ENCODE data around the gene PDE6B.

Gene PDE6B

DNA sequence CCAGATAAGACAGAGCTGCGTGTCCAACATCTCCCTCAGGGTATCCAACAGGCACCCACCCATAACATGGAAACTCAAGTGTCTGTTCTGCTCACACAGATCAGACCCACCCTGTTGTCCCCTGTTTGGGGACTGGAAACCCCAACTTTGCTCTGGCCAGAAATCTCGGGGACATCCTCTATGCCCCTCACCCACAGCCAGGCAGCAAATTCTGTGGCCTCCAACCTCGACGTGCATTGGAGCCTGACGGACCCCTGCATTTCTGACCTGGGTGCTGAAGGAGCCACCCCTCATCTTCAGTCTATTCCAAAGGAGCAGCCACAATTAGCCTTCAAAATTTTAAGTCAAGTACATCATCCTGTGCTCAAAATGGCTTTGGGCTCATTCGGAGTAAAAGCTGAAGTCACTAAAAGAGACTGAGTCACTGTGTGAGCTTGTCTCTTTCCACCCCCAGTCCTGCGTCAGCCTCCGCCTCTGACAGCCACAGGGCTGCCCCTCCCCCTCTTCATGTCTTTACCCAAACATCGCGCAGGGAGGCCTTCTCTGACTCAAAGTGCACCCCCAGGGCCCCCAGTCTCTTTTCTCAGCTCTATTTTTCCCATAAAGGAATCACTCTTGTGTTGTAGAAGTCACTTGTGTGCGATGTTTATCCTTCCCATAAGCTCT lies 24.4 kb upstream of the PDE6B start:
- peak in 1 of 2 donors; percentile 15 for DNase-seq (ENCODE audit: low read depth in 2 of 2, low spot score in 1 of 2)

DNA sequence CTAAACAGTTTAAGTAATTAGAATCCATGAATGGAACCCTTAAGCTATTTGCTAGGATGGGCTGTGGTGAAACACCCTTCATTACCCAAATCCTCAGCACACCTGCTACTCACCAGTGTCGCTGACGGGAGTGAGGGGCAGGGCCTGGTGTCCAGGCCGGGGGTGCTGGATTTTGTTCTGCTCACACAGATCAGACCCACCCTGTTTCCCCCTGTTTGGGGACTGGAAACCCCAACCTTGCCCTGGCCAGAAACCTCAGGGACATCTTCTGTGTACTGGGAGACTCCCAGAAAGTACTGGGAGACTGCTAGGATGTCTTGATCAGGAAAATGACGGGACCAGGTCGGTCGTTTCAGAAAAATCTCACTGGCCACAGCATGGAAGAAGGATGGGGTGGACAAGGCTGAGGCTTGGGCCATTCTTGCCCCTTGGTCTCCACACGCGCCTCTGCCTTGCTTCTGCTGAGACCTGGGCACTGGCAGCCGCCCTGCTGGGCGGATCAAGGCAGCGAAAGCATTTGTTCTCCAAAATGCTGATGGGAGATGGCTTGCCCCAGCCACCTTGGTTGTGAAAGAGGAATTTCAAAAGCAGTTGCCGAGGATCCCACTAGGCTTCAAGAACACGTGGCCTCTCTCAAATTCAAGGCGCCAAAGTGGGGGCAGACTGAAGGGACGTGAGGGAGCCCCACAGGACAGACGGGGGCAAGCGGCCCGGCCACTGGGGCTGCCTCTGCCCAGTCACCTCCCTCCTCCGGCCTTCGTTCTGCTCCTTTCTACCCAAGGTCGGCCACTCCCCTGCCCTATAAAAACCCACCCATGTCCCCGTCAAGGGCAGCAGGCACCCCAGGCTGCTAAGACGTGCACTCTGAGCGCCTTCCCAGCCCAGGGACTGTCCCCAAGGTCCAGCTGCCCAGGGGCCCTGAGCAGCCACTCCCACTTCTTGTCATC lies 23.5 kb upstream of the PDE6B start:
- DNase-seq (ENCODE audit: low read depth in 2 of 2, low spot score in 1 of 2): no peak

DNA sequence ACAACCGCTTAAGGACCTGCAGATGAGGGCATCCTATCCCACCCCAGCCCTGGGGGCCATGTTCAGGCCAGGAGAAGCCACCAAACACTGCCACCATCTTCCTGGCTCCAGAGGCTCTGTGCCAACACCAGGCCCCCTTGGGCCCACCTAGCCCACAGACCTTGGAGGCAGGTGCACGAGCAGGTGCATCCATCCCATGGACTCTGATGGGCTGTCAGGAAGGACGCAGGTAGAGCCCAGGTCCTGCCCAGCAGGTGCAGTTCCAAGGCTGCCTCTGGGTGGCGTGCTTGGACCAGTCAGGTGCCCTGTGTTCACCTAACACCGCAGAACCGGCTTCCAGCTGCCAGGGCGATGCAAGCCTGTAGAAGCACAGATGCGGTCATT lies 22.8 kb upstream of the PDE6B start:
- peak; percentile 24 to 25 for DNase-seq (ENCODE audit: low read depth in 2 of 2, low spot score in 1 of 2)

DNA sequence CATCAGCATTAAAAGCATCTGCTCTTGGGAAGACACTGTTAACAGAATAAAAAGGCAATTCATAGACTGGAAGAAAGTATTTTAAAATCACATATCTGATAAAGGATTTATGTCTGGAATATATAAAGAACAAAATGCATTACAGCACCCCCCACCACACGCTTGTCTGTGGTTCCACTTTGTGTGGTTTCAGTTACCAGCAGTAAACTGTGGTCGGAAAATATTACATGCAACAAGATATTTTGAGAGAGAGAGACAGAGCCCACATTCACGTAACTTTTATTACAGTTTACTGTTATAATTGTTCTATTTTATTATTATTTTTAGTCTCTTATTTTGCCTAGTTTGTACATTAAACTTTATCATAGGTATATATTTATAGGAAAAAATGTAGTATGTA lies 21.2 kb upstream of the PDE6B start:
- DNase-seq (ENCODE audit: low read depth in 2 of 2, low spot score in 1 of 2): no peak

DNA sequence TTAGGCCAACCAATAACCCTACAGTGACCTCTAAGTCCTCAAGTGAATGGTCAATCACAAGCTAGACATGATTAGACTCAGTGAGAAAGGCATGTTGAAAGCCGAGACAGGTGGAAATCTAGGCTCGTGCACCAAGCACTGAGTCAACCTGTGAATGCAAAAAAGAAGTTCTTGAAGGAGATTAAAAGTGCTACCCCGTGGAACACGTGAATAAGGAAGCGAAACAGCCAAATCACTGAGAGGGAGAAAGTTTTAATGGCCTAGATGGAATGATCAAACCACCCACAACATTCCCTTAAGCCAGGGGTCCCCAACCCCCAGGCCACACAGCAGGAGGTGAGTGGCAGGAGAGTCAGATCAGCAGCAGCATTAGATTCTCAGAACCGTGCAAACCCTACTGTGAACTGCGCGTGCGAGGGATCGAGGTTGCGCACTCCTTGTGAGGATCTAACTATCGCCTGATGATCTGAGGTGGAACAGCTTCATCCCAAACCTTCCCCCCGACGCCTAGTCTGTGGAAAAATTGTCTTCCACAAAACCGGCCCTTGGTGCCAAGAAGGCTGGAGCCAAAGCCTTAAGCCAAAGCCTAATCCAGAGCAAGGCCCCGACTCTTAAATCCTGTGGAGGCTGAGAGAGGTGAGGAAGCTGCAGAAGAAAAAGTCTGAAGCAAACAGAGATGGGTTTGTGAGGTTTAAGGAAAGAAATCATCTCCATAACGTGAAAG lies 19.5 kb upstream of the PDE6B start:
- DNase-seq (ENCODE audit: low read depth in 2 of 2, low spot score in 1 of 2): no peak

DNA sequence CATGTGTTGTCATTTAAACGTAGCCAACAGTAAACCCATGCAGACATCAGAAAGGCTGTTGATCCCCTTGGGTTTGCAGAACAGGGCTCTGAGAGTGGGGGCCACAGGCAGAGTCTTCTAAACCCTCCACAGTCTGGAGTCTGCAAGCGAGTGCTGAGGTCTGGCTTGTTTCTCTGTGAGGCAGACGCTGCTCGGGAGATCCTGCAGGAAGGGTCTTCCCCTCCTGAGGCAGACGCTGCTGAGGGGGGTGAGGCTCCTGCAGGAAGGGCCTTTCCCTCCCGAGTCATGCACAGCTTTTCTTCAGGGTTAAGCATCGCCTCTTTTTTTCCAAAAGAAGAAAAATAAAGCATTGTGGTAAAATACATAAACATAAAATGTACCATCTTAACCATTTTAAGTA lies 17.1 kb upstream of the PDE6B start:
- no peak for DNase-seq (ENCODE audit: low read depth in 2 of 2, low spot score in 1 of 2)

DNA sequence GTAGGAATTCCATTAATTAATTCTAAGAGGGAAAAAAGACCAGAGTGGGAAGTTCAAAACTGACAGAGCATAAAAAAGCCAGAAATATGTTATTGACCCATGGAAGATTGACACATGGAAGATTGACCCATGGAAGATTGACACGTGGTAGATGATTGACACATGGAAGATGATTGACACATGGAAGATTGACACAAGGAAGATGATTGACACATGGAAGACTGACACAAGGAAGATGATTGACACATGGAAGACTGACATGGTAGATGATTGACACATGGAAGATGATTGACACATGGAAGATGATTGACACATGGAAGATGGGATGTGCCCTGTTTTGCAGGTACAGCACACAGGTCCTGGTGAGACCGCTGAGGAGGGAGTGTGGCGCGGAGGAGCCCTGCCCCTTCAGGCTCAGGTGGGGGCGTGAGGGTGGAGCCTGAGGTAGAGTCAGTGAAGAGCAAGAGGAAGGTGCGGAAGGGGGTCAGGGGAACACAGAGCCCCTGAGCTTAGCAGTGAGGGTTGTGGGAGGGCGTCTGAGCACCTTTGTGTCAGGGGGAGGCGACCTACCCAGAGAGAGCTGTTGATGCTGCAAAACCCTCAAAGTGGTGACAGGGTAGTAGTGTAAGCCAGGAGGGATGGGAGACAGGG lies 15.8 kb upstream of the PDE6B start:
- DNase-seq (ENCODE audit: low read depth in 2 of 2, low spot score in 1 of 2): no peak

DNA sequence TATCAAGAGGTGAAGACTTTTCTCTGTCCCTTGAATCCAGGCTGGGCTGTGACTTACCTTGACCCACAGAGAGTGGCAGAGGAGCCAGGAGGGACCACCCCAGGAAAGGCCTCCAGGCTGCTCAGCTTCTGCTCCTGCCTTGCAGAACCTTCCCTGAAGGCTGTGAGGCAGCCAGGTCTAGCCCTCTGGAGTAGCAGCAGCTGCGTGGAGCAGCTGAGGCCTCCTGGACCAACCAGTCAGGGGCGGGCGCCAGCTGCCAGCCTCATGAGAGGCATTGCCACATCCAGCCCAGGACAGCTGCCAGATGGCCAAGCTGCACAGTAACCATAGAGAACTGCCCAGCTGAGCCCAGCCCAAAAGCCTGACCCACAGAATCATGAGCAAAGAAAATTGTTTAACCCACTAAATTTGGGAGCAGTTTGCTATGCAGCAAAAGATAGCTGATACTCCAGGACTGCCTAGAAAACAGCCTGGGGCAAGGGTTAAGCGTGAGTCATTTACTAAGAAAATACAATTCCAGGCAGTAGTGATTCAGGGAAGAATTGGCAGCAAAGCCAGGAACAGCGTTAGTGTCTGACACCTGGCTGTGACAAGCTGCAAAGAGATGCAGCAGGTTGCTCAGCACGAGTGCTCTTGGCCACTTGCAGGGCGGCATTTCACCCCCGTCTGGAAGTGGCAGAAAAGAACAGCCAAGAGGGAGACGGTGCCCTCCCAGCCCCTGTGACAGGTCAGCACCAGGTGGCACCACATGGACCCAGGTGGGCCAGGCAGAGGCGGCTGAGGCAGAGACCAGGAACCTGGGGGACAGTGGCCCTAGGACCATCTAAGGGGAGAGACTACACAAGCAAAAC lies 14.7 kb upstream of the PDE6B start:
- no peak for DNase-seq (ENCODE audit: low read depth in 2 of 2, low spot score in 1 of 2)

DNA sequence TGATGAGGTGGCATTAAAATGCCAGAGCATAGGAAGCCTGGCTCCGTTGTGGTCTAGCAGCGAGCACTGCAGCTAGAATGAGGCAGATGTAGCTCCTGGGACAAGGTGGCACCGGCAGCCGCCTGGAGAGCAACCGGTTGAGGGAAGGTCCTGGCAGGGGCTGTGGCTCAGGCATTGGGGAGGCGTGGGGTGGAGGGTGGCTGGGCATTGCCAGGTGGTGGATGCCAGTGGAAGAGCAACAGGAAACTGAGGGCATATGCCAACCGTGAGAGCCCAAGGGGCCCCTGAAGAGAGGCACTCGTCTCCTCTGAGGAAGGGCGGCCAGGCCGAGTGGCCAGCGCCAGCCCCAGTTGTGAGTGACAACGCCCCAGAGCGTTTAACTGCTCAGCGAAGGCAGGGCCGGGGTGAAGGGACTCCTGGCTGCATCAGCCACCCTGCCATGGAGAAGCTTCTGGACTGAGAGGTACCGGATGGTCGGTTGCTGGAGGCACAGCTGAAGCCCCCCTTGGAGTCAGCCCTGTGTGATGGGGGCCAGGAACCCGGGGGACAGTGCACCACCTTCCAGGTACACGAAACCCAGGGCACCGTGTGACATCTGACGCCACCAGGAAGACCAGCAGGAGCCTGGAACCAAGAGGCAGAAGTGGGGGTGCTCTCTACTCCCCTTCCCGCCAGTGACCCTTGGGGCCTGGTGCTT lies 13.2 kb upstream of the PDE6B start:
- DNase-seq (ENCODE audit: low read depth in 2 of 2, low spot score in 1 of 2): no peak

DNA sequence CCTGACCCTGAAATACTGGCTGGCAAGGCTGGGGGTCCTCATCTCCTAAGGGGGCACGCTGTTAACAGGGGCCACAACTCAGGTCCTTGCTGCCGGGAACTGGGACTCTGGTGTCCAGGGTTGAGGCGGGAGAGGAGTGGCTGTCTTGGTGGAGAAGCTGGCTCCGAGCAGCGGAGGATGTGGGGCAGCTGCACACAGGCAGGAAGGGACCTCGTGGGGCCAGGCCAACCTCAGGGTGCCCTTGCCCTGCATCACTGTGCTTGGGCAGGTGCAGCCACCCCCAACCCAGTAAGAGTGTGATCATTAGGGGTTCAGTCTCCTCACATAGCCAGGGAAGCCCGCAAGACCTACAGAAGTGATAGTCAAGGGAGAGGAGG lies 12.6 kb upstream of the PDE6B start:
- no peak for DNase-seq (ENCODE audit: low read depth in 2 of 2, low spot score in 1 of 2)

DNA sequence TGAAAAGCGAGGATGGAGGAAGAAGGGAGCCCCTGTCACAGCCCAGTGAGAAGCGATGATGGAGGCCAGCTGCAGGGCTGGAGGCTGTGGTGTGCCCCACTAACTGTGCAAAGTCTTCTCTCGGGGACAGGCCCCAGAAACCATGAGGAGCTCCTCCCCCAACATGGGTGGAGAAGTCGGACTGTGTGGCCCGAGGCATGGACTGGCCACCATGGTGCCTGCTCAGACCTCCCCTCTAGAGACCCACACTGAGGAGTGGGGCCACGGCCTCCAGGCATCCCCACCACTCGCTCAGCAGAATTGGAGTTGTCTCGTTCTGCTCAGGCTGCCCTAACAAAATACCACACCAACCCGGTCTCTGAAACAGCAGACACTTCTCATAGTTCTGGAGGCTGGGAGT lies 12.2 kb upstream of the PDE6B start:
- no peak for DNase-seq (ENCODE audit: low read depth in 2 of 2, low spot score in 1 of 2)

DNA sequence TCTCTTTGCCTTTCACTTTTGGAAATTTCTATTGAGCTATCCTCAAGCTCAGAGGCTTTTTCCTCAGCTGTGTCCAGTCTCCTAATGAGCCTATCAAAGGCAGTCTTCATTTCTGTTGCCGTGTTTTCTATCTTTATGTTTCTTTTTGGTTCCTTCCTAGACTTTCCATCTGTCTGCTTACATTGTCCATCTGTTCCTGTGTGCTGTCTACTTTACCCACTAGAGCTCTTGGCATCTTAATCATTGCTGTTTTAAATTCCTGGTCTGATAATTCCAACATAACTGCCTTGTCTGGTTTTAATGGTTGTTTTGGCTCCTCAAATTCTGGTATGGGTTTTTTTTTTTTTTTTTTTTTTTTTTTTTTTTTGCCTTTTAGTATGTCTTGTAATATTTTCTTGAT lies 9.3 kb upstream of the PDE6B start:
- no peak for DNase-seq (ENCODE audit: low read depth in 2 of 2, low spot score in 1 of 2)

DNA sequence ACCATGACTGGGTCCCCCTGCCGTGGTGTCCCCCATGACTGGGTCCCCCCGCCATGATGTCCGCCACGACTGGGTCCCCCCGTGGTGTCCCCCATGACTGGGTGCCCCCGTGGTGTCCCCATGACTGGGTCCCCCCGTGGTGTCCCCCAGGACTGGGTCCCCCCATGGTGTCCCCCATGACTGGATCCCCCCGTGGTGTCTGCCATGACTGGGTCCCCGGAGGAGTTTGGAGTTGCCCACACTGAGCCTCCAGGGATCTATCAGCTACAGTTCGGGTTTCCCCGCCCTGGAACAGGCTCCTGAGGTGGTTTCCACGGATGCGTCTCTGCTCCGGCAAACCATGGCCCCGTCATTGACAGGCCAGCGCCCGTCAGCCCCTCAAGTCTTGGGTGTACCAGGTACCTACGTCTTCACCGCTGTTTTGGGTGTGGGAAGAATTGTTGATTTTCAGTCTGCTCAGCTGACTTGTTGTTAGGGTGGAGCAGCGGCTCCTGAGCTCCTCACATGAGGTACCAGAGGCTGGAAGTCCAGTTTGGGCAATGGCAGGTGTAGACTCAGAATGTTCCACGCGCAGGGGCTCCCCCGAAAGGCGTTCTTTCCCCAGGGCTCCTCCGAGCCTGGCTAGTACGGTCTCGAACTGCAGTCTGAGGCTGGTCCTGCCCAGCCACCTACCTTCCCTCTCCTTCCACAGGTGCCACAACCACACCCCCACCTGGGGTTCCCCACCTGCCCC lies 8.3 kb upstream of the PDE6B start:
- no peak for DNase-seq (ENCODE audit: low read depth in 2 of 2, low spot score in 1 of 2)

DNA sequence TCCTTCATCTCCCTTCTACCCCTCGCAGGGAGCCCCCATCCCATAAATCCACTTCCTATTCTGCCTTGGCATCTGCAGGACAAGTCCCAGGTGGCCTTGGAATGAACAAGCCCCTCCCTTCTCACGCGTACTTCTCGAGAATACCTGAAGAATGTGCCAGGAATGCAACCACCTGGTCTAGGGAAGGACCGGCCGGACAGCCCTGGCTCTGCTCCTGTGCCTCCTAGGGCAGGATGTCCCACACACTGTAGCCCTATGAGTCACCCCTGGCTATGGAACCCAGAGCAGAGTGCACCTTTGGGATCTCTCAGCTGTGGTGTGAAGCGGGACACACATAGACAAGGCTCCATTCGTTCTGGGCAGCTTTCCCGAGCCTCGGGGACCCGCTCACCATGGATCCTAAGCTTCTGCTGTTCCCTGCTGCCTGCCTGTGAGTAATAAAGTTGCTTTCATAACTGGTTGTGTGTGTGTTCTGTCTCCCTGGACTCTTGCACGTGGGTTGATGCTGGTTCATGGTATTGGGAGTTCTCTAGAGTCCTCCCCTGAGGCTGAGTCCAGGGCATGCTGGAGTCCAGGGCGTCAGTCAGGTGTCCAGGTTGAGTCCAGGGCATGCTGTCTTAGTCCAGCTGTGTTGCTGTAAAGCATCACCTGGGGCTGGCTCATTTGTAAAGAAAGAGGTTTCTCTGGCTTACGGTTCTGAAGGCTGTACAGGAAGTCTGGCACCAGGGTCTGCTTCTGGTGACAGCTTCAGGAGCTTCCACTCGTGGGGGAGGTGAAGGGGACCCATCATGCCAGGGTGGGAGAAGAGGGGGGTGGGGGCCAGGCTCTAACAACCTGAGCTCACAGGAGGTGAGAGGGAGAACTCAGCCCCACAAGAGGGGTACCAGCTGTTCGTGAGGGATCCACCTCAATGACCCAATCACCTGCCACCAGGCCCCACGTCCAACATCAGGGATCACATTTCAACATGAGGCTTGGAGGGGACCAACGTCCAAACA lies 7.4 kb upstream of the PDE6B start:
- DNase-seq (ENCODE audit: low read depth in 2 of 2, low spot score in 1 of 2): no peak

DNA sequence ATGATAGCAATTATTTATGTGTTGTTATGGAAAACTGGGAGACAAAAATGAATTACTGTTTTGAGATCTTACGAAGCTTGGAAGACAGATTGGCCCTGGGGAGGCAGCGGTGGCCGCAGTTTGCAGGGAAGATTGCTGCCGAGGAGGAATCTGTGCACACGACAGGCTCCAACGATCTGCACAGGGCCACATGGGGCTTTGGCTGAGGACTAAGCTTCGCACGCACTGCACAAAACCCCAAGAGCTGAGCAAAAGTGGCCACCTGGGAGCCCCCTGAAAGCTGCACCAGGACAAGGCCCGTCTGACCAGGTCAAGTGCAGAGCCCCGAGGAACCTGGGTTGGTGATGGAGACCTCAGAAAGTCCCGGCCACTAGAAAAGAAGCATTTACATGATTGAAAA lies 5.2 kb upstream of the PDE6B start:
- no peak for DNase-seq (ENCODE audit: low read depth in 2 of 2, low spot score in 1 of 2)

DNA sequence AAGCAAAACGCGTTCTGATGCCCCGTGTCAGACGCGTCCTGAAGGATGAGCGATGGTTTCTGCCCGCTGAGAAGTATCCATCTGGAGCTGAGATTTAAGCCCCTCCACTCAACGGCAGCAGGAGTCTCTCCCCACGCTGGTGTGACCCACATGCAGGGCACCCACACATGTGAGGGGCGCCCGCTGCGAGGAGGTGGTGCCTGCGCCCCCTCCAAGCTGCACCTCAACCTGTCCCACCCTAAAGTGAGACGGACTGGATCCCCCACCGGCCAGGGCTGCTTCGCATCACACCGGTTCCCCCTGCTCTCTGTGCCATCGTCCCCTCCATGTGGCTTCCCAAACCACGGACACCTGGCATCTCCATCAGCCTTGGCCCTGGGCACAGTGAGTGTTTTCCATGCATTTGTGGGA lies 4.5 kb upstream of the PDE6B start:
- DNase-seq (ENCODE audit: low read depth in 2 of 2, low spot score in 1 of 2): no peak

DNA sequence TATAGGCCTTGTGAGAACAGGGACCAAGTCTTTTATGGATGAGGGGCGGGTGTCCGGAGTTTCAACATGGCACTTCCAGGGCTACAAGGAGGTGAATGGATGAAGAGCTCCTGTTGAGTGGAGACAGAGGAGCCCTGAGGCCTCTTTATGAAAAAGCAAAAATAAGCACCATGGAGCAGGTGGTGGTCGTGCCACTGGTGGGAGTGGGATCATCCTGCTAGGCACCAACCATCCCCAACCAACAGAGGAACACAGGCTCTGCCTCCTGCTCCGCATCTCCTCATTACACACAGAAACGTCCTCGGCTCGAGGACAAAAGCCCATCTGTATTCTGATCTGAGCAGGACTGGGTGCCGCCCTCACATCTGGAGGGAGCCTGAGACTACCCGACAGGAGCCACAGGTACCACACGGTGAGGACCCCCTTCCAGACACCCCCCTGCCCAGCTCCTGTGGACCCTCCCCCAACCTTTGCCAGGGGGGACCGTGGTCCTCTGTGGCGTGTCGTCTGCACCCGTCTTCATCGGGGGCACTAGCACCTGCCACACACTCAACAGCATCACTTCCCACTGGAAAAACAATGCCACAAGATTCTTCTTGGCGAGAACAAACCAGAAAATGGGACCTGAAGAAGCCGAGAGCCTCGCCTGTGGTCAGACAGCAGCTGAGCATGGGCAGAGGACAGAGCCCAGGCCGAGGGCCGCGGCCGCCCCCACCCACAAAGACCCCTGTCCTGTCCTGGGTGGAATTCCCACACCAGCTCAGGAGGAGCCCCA lies 3.9 kb upstream of the PDE6B start:
- no peak for DNase-seq (ENCODE audit: low read depth in 2 of 2, low spot score in 1 of 2)

Data from stimulated activated CD8-positive, alpha-beta memory T cell treated with anti-CD3 and anti-CD28 coated beads, Interleukin-4, amount 100 ng/mL, for 4 hours (primary cell).